GM18508 (cell line): ENCODE measurements around the gene PGD.
"Not testable (repeated sequence)": the region's sequence is repeated elsewhere in the genome, so short reads cannot be mapped to it uniquely, and the experiment has no call there.

Experiments used
- ATAC-seq: cut with Tn5 transposase; IDR thresholded peaks from one replicate; pipeline ENCODE4 v1.9.1; 2021; ENCODE audit warnings: moderate number of reproducible peaks; ENCODE audit not compliant: insufficient read depth, unreplicated experiment

PGD gene

GRCh38 chr1:10432910-10433700, 34.2 kb downstream of the PGD start:
- ATAC-seq = no peak

- ATAC-seq = no peak
These were observed 34.9 kb downstream of the PGD start for GRCh38 chr1:10433790-10434189.

- no peak for ATAC-seq
These were observed 35.7 kb downstream of the PGD start for GRCh38 chr1:10434590-10434989.

GRCh38 chr1:10437052-10437451, 38.2 kb downstream of the PGD start:
- ATAC-seq = no peak

GRCh38 chr1:10438677-10439163, 39.9 kb downstream of the PGD start:
- no peak for ATAC-seq

- ATAC-seq = no peak
These were observed 41.4 kb downstream of the PGD start for GRCh38 chr1:10440305-10440704.

GRCh38 chr1:10440794-10441193, 41.9 kb downstream of the PGD start:
- ATAC-seq = no peak

GRCh38 chr1:10444248-10444647, 45.4 kb downstream of the PGD start:
- no peak for ATAC-seq

- no peak for ATAC-seq
These were observed 46.0 kb downstream of the PGD start for GRCh38 chr1:10444795-10445397.

- no peak for ATAC-seq
These were observed 48.0 kb downstream of the PGD start for GRCh38 chr1:10446790-10447422.

GRCh38 chr1:10449751-10450150, 50.9 kb downstream of the PGD start, which contains the start of gene CORT:
Gene CORT, plus strand, starts transcription at chr1:10450031. Its CDS starts 193 bp downstream, at chr1:10450224.
- ATAC-seq = no peak

- ATAC-seq = no peak
These were observed 51.4 kb downstream of the PGD start for GRCh38 chr1:10450156-10450814.

- ATAC-seq = no peak
These were observed 52.0 kb downstream of the PGD start for GRCh38 chr1:10450836-10451235.

GRCh38 chr1:10451287-10451686, 52.4 kb downstream of the PGD start:
- no peak for ATAC-seq

- no peak for ATAC-seq
These were observed 57.2 kb downstream of the PGD start for GRCh38 chr1:10456048-10456447.

- ATAC-seq = no peak
These were observed 57.8 kb downstream of the PGD start for GRCh38 chr1:10456661-10457060.

GRCh38 chr1:10457462-10457861, 58.6 kb downstream of the PGD start:
- not testable (repeated sequence) for ATAC-seq

GRCh38 chr1:10457875-10458274, 59.0 kb downstream of the PGD start:
- no peak for ATAC-seq

- ATAC-seq = no peak
These were observed 60.3 kb downstream of the PGD start for GRCh38 chr1:10459184-10459583.

GRCh38 chr1:10467078-10467477, 68.2 kb downstream of the PGD start:
- no peak for ATAC-seq

GRCh38 chr1:10470043-10470442, 71.2 kb downstream of the PGD start:
- ATAC-seq = no peak
